ENCODE measurements around the gene CPT1A. TPM values are rescaled to one million over a fixed set of nuclear protein-coding genes. Genes with fewer than 3 reads are reported as not detected.
A peak's percentile ranks its signal among the peaks of the same experiment; 100 is the strongest.

The CPT1A gene
- total RNA-seq, 1 experiment from 2014 or later, result 6.3 TPM

- Histone ChIP-seq H3K4me1 (peaks cover 35% of the 10 kb centered on the region), H3K9me3 (no peaks in the 10 kb centered on the region), H3K27me3 (replicated peaks; ENCODE audit: control insufficient read depth, insufficient read depth, low read length) (0 out of 2 replicates have a peak, but pooled peaks cover 1% of the 10 kb centered on the region), H3K36me3 (ENCODE audit: control insufficient read depth, insufficient read depth, low read length) (no peaks in the 10 kb centered on the region), H3K4me3 (ENCODE audit: low read depth, low read length) (no peak overlapping the region)
- TSS peak; percentile 49 for BruUV-seq (replicated peaks)
- ChIA-PET POLR2A (interaction anchor here (0.6 kb wide), 2 partner anchors 14 to 252 kb away, joined by 4 to 6 read pairs; no protein-coding TSS in a partner anchor), CTCF (interaction anchor here (0.6 kb wide), 2 partner anchors 140 to 403 kb away, joined by 3 to 4 read pairs; no protein-coding TSS in a partner anchor)
- DNase-seq, result no peak
- TF ChIP-seq, protein P1, sequence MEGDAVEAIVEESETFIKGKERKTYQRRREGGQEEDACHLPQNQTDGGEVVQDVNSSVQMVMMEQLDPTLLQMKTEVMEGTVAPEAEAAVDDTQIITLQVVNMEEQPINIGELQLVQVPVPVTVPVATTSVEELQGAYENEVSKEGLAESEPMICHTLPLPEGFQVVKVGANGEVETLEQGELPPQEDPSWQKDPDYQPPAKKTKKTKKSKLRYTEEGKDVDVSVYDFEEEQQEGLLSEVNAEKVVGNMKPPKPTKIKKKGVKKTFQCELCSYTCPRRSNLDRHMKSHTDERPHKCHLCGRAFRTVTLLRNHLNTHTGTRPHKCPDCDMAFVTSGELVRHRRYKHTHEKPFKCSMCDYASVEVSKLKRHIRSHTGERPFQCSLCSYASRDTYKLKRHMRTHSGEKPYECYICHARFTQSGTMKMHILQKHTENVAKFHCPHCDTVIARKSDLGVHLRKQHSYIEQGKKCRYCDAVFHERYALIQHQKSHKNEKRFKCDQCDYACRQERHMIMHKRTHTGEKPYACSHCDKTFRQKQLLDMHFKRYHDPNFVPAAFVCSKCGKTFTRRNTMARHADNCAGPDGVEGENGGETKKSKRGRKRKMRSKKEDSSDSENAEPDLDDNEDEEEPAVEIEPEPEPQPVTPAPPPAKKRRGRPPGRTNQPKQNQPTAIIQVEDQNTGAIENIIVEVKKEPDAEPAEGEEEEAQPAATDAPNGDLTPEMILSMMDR (IDR thresholded peaks at IDR 0.05; ENCODE audit: insufficient read depth in 1 of 2, low read depth in 1 of 2, low read length in 1 of 2, severe bottlenecking in 1 of 2, unreplicated experiment in 1 of 2), result no peak
- H3K36me3 Mint-ChIP-seq (ENCODE audit: insufficient read depth, unreplicated experiment), result peaks cover 13% of the 10 kb centered on the region
- no peak overlapping the region for H3K27ac Mint-ChIP-seq (ENCODE audit: unreplicated experiment)
- no peaks in the 10 kb centered on the region for H3K9me3 Mint-ChIP-seq (ENCODE audit: unreplicated experiment)
- H3K27me3 Mint-ChIP-seq (ENCODE audit: insufficient read depth, unreplicated experiment), result peaks cover 2% of the 10 kb centered on the region
- H3K4me1 Mint-ChIP-seq (ENCODE audit: low read depth, unreplicated experiment), result peaks cover 1% of the 10 kb centered on the region
- peak overlapping the region; percentile 81 for H3K4me3 Mint-ChIP-seq (ENCODE audit: unreplicated experiment)
- intact Hi-C loops (cut with micrococcal nuclease; ENCODE audit: unreplicated experiment), result no loop called here
These were observed 3.8 kb downstream of the CPT1A start for GRCh38 chr11:68837583-68838571.

GRCh38 chr11:68835749-68836148 lies 6.0 kb downstream of the CPT1A start:
- Histone ChIP-seq H3K9me3 (no peaks in the 10 kb centered on the region), H3K36me3 (ENCODE audit: control insufficient read depth, insufficient read depth, low read length) (no peaks in the 10 kb centered on the region), H3K4me3 (ENCODE audit: low read depth, low read length) (no peak overlapping the region), H3K4me1 (peaks cover 25% of the 10 kb centered on the region), H3K27me3 (replicated peaks; ENCODE audit: control insufficient read depth, insufficient read depth, low read length) (no peaks in the 10 kb centered on the region)
- TF ChIP-seq, protein P1 (IDR thresholded peaks at IDR 0.05; ENCODE audit: insufficient read depth in 1 of 2, low read depth in 1 of 2, low read length in 1 of 2, severe bottlenecking in 1 of 2, unreplicated experiment in 1 of 2), result no peak
- H3K9me3 Mint-ChIP-seq (ENCODE audit: unreplicated experiment), result no peaks in the 10 kb centered on the region
- no TSS peak for BruUV-seq (replicated peaks)
- ChIA-PET CTCF (interaction anchor here (0.5 kb wide), 1 partner anchor 225 kb away, joined by 4 read pairs; no protein-coding TSS in a partner anchor), POLR2A (no interaction called here)
- H3K4me3 Mint-ChIP-seq (ENCODE audit: unreplicated experiment), result no peak overlapping the region
- no peak overlapping the region for H3K27ac Mint-ChIP-seq (ENCODE audit: unreplicated experiment)
- H3K27me3 Mint-ChIP-seq (ENCODE audit: insufficient read depth, unreplicated experiment), result no peaks in the 10 kb centered on the region
- intact Hi-C loops (cut with micrococcal nuclease; ENCODE audit: unreplicated experiment), result no loop called here
- no peak for DNase-seq
- H3K4me1 Mint-ChIP-seq (ENCODE audit: low read depth, unreplicated experiment), result no peaks in the 10 kb centered on the region
- peaks cover 6% of the 10 kb centered on the region for H3K36me3 Mint-ChIP-seq (ENCODE audit: insufficient read depth, unreplicated experiment)

DNA sequence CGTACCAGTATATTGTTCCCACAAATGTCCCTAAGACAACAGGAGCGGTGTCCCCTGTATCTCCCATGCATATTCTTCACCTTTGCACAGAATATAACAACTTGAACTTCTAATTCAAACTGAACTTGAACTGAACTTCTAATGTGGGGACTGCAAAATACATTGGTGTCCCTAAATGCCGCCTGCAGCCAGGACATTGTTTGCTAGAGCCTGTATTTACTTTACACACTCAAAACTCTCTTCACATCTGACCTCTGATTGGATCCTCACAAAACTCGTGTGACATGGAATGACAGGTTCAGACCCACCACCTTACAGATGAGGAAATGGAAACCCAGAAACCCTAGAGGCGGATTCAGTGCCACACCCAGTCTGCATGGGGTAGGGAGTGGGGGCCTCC lies 6.4 kb downstream of the CPT1A start:
- Histone ChIP-seq H3K27me3 (replicated peaks; ENCODE audit: control insufficient read depth, insufficient read depth, low read length) (no peaks in the 10 kb centered on the region), H3K36me3 (ENCODE audit: control insufficient read depth, insufficient read depth, low read length) (no peaks in the 10 kb centered on the region), H3K4me1 (peaks cover 23% of the 10 kb centered on the region), H3K9me3 (no peaks in the 10 kb centered on the region), H3K4me3 (ENCODE audit: low read depth, low read length) (no peak overlapping the region)
- Mint-ChIP-seq H3K9me3 (ENCODE audit: unreplicated experiment) (no peaks in the 10 kb centered on the region), H3K4me1 (ENCODE audit: low read depth, unreplicated experiment) (no peaks in the 10 kb centered on the region), H3K36me3 (ENCODE audit: insufficient read depth, unreplicated experiment) (peaks cover 6% of the 10 kb centered on the region), H3K27ac (ENCODE audit: unreplicated experiment) (no peak overlapping the region), H3K27me3 (ENCODE audit: insufficient read depth, unreplicated experiment) (no peaks in the 10 kb centered on the region), H3K4me3 (ENCODE audit: unreplicated experiment) (no peak overlapping the region)
- TF ChIP-seq, protein P1 (IDR thresholded peaks at IDR 0.05; ENCODE audit: insufficient read depth in 1 of 2, low read depth in 1 of 2, low read length in 1 of 2, severe bottlenecking in 1 of 2, unreplicated experiment in 1 of 2), result no peak
- CTCF ChIA-PET, result interaction anchor here (0.5 to 0.6 kb wide), 2 partner anchors 9 to 225 kb away, joined by 3 to 4 read pairs; no protein-coding TSS in a partner anchor
- DNase-seq, result no peak
- POLR2A ChIA-PET, result no interaction called here
- intact Hi-C loops (cut with micrococcal nuclease; ENCODE audit: unreplicated experiment), result no loop called here
- no TSS peak for BruUV-seq (replicated peaks)

Measured in Caco-2 (cell line).